HG03354 (cell line): ENCODE measurements around the gene IFIH1.
A peak's percentile ranks its signal among the peaks of the same experiment; 100 is the strongest.

Experiments
- ATAC-seq: cut with Tn5 transposase; IDR thresholded peaks from one replicate; pipeline ENCODE4 v1.9.1; 2021; ENCODE audit warnings: mild to moderate bottlenecking; ENCODE audit not compliant: unreplicated experiment, poor library complexity, severe bottlenecking

The IFIH1 gene

GRCh38 chr2:162226836-162227235 is 91.6 kb downstream of the IFIH1 start:
- ATAC-seq, result no peak

GRCh38 chr2:162221064-162221463 is 97.4 kb downstream of the IFIH1 start:
- ATAC-seq, result peak; percentile 96

- no peak for ATAC-seq
Observed at GRCh38 chr2:162220368-162220767, 98.1 kb downstream of the IFIH1 start.

GRCh38 chr2:162219426-162219825 is 99.1 kb downstream of the IFIH1 start:
- no peak for ATAC-seq

- no peak for ATAC-seq
Observed at GRCh38 chr2:162217598-162217997, 100.9 kb downstream of the IFIH1 start.
